HG02852 (cell line): ENCODE results near the gene BMPR1B.
"Not testable (repeated sequence)": the region's sequence is repeated elsewhere in the genome, so short reads cannot be mapped to it uniquely, and the experiment has no call there.

Source experiments
- ATAC-seq: cut with Tn5 transposase; IDR thresholded peaks from one replicate; pipeline ENCODE4 v1.9.1; 2021; ENCODE audit warnings: mild to moderate bottlenecking, moderate library complexity; ENCODE audit not compliant: unreplicated experiment

Gene BMPR1B

GRCh38 chr4:95122001-95122400, 364.2 kb downstream of the BMPR1B start:
- ATAC-seq = no peak

- ATAC-seq = no peak
Measured at GRCh38 chr4:95124906-95125504, 367.2 kb downstream of the BMPR1B start.

GRCh38 chr4:95129031-95129430, 371.3 kb downstream of the BMPR1B start:
- ATAC-seq = no peak

- no peak for ATAC-seq
Measured at GRCh38 chr4:95129821-95130311, 372.1 kb downstream of the BMPR1B start.

- not testable (repeated sequence) for ATAC-seq
Measured at GRCh38 chr4:95134016-95134415, 376.3 kb downstream of the BMPR1B start.

- not testable (repeated sequence) for ATAC-seq
Measured at GRCh38 chr4:95139424-95139823, 381.7 kb downstream of the BMPR1B start.

- no peak for ATAC-seq
Measured at GRCh38 chr4:95141361-95141760, 383.6 kb downstream of the BMPR1B start.

- no peak for ATAC-seq
Measured at GRCh38 chr4:95142932-95143331, 385.2 kb downstream of the BMPR1B start.

GRCh38 chr4:95151255-95151654, 393.5 kb downstream of the BMPR1B start:
- no peak for ATAC-seq

- ATAC-seq = no peak
Measured at GRCh38 chr4:95153182-95153581, 395.4 kb downstream of the BMPR1B start.

GRCh38 chr4:95155759-95156451, 398.1 kb downstream of the BMPR1B start:
- peak; percentile 76 for ATAC-seq

GRCh38 chr4:95156452-95156765, 398.7 kb downstream of the BMPR1B start:
- ATAC-seq = peak; percentile 24

GRCh38 chr4:95157596-95157995, 399.8 kb downstream of the BMPR1B start:
- ATAC-seq = no peak

GRCh38 chr4:95158045-95158444, 400.3 kb downstream of the BMPR1B start:
- no peak for ATAC-seq

- ATAC-seq = no peak
Measured at GRCh38 chr4:95158626-95159025, 400.9 kb downstream of the BMPR1B start.

- no peak for ATAC-seq
Measured at GRCh38 chr4:95159384-95159783, 401.6 kb downstream of the BMPR1B start.

- no peak for ATAC-seq
Measured at GRCh38 chr4:95161781-95162469, 404.2 kb downstream of the BMPR1B start.

- ATAC-seq = no peak
Measured at GRCh38 chr4:95162867-95163266, 405.1 kb downstream of the BMPR1B start.

GRCh38 chr4:95165926-95166524, 408.3 kb downstream of the BMPR1B start:
- ATAC-seq = peak; percentile 88

GRCh38 chr4:95167805-95168204, 410.1 kb downstream of the BMPR1B start:
- ATAC-seq = no peak

- ATAC-seq = no peak
Measured at GRCh38 chr4:95170176-95170575, 412.4 kb downstream of the BMPR1B start.

GRCh38 chr4:95171377-95171776, 413.6 kb downstream of the BMPR1B start:
- not testable (repeated sequence) for ATAC-seq
